Measurements from ENCODE around the gene TXNDC8. TPM values are rescaled to one million over a fixed set of nuclear protein-coding genes. Genes with fewer than 3 reads are reported as not detected.

The TXNDC8 gene
- total RNA-seq, 4 donors from 2014 or later: not detected

DNA sequence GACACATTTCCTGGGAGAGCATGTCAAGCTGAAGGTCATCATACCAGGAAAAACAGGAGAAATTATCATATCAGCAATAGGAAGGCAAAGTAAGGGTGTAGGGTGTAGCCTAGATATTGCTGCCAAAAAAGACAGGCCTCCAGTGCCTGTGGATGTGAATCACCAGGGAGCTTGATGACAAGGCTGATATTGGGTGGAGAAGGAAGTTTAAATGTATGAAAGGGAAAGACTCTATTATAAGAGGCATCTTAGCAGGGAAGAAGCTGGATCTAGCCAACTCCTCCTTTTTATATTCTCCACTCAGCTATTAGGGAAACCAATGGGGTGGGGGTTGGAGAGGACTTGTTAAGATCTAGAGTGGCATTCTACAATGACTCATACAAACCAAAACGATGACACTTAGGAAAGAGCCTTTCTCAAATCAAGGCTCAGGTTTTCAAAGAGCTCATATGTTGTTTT, 13.4 kb upstream of the TXNDC8 start:
- TF ChIP-seq POLR2A (IDR thresholded peaks at IDR 0.05): no peak
- TF ChIP-seq CTCF (IDR thresholded peaks at IDR 0.05): no peak
- no peaks in the 10 kb centered on the region for H3K4me1 ChIP-seq
- H3K4me3 ChIP-seq (replicated peaks in 1 of 3): no peak overlapping the region
- H3K27me3 ChIP-seq: no peaks in the 10 kb centered on the region
- WGBS, 2 donors: 27 to 36% methylated on average over 1 of the region's 1 CpG
- H3K27ac ChIP-seq: no peak overlapping the region
- H3K36me3 ChIP-seq: no peaks in the 10 kb centered on the region
- DNase-seq: no peak
- intact Hi-C loops (cut with DNase I): no loop called here
- H3K9me3 ChIP-seq: no peaks in the 10 kb centered on the region

DNA sequence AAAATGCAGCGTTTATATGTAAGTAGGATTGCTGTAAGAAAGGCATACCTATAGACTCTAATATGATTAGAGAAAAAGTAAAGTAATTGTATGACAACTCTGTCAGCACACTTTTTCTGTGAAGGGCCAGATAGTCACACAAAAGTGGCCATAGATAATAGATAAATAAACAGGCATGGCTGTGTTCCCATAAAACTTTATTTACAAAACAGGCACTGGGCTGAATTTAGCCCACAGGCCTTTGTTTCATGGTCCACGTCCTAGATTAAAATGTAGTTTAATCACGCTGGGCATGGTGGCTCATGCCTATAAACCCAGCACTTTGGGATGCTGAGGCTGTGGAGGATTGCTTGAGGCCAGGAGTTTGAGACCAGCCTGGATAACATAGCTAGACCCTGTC, 8.7 kb upstream of the TXNDC8 start:
- H3K27ac ChIP-seq: no peak overlapping the region
- DNase-seq: no peak
- intact Hi-C loops (cut with DNase I): no loop called here
- WGBS, 2 donors: 59 to 73% methylated on average over 3 of the region's 3 CpGs
- no peaks in the 10 kb centered on the region for H3K9me3 ChIP-seq
- H3K36me3 ChIP-seq: no peaks in the 10 kb centered on the region
- H3K4me1 ChIP-seq: no peaks in the 10 kb centered on the region
- no peaks in the 10 kb centered on the region for H3K27me3 ChIP-seq
- H3K4me3 ChIP-seq (replicated peaks in 1 of 3): no peak overlapping the region
- no peak for TF ChIP-seq CTCF (IDR thresholded peaks at IDR 0.05)
- TF ChIP-seq POLR2A (IDR thresholded peaks at IDR 0.05): no peak

- DNase-seq: no peak
- H3K27me3 ChIP-seq: no peaks in the 10 kb centered on the region
- H3K36me3 ChIP-seq: no peaks in the 10 kb centered on the region
- WGBS, 2 donors: 88 to 91% methylated on average over 6 of the region's 6 CpGs
- no peak for TF ChIP-seq CTCF (IDR thresholded peaks at IDR 0.05)
- no peak for TF ChIP-seq POLR2A (IDR thresholded peaks at IDR 0.05)
- H3K4me3 ChIP-seq (replicated peaks in 1 of 3): no peak overlapping the region
- H3K9me3 ChIP-seq: no peaks in the 10 kb centered on the region
- no peak overlapping the region for H3K27ac ChIP-seq
- H3K4me1 ChIP-seq: no peaks in the 10 kb centered on the region
- intact Hi-C loops (cut with DNase I): no loop called here
These were observed 7.2 kb upstream of the TXNDC8 start for GRCh38 chr9:110344821-110345220.

DNA sequence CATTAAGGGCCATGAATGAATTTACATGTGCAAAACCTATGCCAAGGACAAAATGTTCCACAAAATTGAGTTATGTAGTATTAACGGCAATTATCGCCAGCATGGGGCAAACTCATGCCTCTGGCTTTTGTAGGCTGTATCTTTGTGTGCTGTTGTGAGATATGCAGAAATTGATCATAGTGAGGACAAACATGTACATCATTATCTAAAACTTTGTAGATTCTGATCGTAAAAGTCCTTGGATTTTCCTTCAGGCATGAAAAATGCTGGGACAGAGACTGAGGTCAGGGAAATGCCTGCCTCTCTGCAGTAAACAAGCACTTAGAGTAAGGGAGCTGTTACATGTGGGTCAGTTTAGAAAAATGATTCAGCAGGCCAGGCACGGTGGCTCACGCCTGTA, 5.9 kb upstream of the TXNDC8 start:
- Histone ChIP-seq H3K4me3 (replicated peaks in 1 of 3) (no peak overlapping the region), H3K27me3 (no peaks in the 10 kb centered on the region), H3K4me1 (no peaks in the 10 kb centered on the region), H3K9me3 (no peaks in the 10 kb centered on the region), H3K36me3 (no peaks in the 10 kb centered on the region), H3K27ac (no peak overlapping the region)
- DNase-seq: no peak
- no peak for TF ChIP-seq CTCF (IDR thresholded peaks at IDR 0.05)
- TF ChIP-seq POLR2A (IDR thresholded peaks at IDR 0.05): no peak
- intact Hi-C loops (cut with DNase I): no loop called here
- 91 to 93% methylated on average over 5 of the region's 5 CpGs for WGBS, 2 donors

- TF ChIP-seq CTCF (IDR thresholded peaks at IDR 0.05) (no peak), POLR2A (IDR thresholded peaks at IDR 0.05) (no peak)
- no peaks in the 10 kb centered on the region for H3K36me3 ChIP-seq
- no peak overlapping the region for H3K4me3 ChIP-seq (replicated peaks in 1 of 3)
- H3K27ac ChIP-seq: no peak overlapping the region
- no peak for DNase-seq
- H3K9me3 ChIP-seq: no peaks in the 10 kb centered on the region
- WGBS, 2 donors: 79 to 88% methylated on average over 2 of the region's 2 CpGs
- H3K4me1 ChIP-seq: no peaks in the 10 kb centered on the region
- no peaks in the 10 kb centered on the region for H3K27me3 ChIP-seq
- intact Hi-C loops (cut with DNase I): no loop called here
These were observed 2.6 kb upstream of the TXNDC8 start for GRCh38 chr9:110340306-110340705.

Measured in thyroid gland (tissue), 4 donors.